Activated CD4-positive, alpha-beta T cell treated with anti-CD3 and anti-CD28 coated beads, Interleukin-2, amount 50 U/mL, for 48 hours (primary cell): Measurements from ENCODE around the gene B3GNT4.
"Not testable (repeated sequence)": the region's sequence is repeated elsewhere in the genome, so short reads cannot be mapped to it uniquely, and the experiment has no call there.

Experiments used
- DNase-seq, 2 experiments: peaks; one replicate each; pipeline ENCODE4 v3.0.0-alpha.2; 2020

Gene B3GNT4

GRCh38 chr12:122203301-122204166 lies at the start of gene B3GNT4:
TSS of gene B3GNT4 (plus strand) at chr12:122203709. CDS start at chr12:122204619, 910 bp downstream.
- DNase-seq, result peak; percentile 74 to 76

- DNase-seq, result no peak
Observed at GRCh38 chr12:122155705-122156104, 47.8 kb upstream of the B3GNT4 start.

GRCh38 chr12:122158700-122159285 lies 44.7 kb upstream of the B3GNT4 start:
- no peak for DNase-seq

DNA sequence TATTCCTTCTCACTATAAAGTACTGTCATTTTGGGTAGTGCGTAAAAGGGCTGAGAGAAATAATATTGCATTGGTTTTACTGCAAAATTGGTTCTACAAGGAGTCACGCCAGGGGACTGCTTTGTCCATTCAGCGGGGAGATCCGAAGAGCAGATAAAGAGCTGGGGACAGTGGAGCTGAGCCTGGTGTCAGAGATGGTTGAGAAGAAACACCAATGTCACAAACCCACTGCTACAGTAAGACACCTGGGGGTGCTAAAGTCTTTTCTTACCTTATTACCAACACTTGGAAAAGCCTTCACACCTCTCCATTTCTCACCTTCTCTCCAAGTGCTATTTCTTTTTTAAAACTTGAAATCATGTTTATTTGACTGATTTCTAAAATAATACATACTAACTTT lies 43.6 kb upstream of the B3GNT4 start:
- no peak for DNase-seq

GRCh38 chr12:122160761-122161160 lies 42.7 kb upstream of the B3GNT4 start:
- DNase-seq, result no peak

- DNase-seq, result no peak
Observed at GRCh38 chr12:122161682-122162081, 41.8 kb upstream of the B3GNT4 start.

DNA sequence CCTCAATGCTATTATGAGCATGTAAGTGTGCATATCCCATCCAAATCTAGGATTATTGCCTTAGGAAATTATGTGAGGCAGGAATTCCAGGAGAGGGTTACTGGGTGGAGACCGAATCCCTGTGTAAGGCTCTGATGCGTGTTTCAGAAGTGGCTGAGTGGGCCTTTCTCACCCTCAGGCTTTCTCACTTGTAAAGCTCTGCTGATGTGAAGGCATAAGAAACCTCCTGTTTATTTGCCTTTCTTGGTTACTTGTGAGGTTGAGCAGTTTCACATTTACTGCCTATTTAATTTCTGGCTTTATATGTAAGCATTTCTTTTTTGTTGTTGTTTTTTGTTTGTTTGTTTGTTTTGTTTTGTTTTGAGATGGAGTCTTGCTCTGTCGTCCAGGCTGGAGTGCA lies 40.5 kb upstream of the B3GNT4 start:
- no peak for DNase-seq

DNA sequence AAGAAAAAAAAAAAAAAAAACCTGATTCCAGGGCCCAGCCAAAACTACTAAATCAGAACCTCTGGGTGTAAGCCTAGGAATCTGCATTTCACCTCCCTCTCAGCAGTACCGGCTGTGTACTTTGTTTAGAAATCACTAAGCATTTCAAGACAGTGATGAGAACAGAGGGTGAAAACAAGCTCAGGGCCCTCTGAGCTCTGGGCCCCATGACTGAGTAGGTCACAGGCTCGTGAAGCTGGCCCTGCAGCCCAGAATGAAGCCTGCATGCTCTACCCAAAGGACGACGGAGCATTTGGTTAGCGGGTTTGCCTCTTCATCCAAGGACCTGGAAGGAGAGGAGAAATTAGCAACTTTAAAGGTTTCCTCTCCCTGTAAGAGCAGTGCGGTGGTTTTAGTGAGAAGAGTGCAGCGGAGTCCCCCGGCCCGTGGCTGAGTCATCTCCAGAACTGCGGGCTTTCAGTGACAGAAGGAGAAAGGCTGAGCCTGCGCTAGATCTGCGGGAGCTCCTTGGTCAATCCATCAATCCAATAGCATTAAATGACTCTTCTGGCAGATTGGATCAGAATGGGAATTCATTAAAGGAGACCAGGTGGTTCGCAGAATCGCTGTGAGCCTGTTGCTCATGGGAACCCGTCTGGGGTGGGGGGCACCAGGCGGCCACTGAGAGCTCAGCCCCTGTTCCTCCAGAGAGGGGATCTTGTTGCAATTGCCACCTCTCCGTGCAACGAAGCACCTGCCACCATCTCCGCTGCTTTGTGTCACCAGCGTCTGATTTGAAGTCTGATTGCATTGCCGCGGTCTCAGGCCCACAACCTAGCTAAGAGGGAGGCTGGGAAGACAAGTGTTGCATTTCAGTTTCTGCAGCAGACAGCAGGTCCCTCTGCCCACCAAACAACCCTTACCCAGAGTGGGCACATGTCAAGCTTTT lies 36.8 kb upstream of the B3GNT4 start:
- DNase-seq, result peak; percentile 67 to 79

- no peak for DNase-seq
Observed at GRCh38 chr12:122167356-122167925, 36.1 kb upstream of the B3GNT4 start.

- DNase-seq, result no peak
Observed at GRCh38 chr12:122168492-122168891, 35.0 kb upstream of the B3GNT4 start.

DNA sequence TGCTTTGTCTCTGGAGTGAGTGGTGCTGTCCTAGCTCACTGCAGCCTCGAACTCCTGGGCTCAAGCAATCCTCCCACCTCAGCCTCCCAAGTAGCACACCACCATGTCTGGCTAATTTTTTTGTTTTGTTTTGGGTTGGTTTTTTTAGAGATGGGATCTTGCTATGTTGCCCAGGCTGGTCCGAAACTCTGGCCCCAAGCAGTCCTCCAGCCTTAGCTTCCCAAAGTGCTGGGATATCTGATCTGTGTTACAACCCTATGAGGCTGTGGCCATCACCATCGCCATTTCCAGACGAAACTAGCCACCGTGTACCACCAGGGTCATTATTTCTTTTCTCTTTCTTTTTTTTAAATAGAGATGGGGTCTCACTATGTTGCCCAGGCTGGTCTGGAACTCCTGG lies 32.1 kb upstream of the B3GNT4 start:
- DNase-seq, result no peak

GRCh38 chr12:122172262-122172939 lies 31.1 kb upstream of the B3GNT4 start:
- DNase-seq, result no peak

DNA sequence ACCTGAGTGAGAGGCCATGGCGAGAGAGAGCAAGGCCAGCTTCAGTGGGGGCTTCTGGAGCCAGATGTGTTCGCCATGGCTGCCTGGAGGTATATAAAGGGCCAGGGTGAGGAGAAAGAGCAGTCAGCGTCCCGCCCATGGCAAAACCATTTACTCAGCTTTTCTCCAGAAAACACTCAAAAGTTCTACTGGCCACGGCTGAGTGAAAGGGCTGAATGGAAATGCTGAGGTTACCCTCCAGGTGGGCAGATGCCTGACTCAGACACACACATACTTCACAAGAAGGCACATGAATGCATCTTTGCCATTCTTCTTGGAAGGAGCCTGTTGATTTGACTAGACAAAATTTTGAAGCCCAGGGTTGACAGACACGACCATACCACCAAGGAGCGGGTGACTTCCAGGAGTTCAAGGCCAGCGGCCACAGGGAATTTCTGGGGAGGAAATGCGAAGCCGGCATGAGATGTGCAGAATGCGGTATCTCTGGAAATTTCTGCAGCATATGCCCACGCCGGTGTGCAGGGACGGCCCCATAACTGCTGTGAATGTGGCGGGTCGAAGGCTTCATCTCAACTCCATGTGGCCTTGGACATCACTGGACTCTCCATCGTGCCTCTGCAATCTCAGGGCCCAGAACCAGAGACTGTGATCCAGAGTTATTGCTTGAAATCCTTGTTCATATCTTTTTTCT lies 29.2 kb upstream of the B3GNT4 start, which contains the start of gene IL31:
TSS of gene IL31 (minus strand) at position 67 of the 691 bp plus-strand sequence. CDS start at position 18, 49 bp downstream.
- DNase-seq, result peak; percentile 17 to 41

DNA sequence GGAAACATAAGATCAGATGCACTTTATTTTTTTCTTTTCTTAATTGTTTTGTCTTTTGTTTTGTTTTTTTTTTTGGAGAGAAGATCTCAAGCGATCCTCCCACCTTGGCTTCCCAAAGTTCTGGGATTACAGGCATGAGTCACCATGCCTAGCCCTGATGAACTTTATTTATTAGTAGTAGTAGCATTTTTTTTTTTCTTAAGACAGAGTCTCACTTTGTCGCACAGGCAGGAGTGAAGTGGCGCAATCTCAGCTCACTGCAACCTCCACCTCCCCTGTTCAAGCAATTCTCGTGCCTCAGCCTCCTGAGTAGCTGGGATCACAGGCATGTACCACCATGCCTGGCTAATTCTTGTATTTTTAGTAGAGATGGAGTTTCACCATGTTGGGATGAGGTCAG lies 27.0 kb upstream of the B3GNT4 start:
- DNase-seq, result not testable (repeated sequence)

DNA sequence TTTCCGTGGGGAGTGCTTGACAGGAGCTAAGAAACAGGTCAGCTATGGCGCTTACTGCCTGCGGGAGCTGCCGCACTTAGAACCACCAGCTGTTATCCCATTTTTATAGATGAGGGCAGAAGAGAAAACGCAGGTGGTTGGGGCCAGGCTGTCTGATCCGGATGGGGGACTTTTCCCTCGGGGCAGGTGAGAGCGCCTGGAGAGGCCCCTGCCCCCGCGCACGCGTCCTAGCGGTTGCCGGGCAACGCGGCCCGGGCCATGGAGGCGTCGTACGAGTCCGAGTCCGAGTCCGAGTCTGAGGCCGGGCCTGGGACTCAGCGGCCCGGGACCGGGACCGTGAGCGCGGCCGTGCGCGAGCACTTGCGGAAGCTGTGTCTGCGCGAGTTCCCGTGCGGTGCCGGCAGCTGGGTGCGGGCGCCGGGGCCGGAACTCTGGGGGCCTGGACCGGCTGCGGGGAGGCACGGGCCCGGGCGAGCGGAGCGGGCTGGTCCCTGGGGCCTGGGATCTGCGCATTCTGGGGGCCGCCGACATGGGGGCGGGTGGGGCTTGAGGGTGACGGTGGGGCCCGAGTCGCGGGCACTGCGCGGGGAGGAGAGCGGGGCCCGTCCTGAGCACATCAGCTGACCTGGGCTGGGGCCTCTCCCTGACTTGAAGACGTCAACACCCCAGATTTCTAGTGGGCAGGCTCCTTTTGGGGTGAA lies 20.5 kb upstream of the B3GNT4 start, which contains the start of gene LRRC43:
TSS of gene LRRC43 (plus strand) at position 237 of the 701 bp plus-strand sequence. CDS start at position 259, 22 bp downstream.
- peak in 1 of 2 experiments; percentile 29 for DNase-seq

GRCh38 chr12:122183588-122183940 lies 19.9 kb upstream of the B3GNT4 start:
- DNase-seq, result no peak

DNA sequence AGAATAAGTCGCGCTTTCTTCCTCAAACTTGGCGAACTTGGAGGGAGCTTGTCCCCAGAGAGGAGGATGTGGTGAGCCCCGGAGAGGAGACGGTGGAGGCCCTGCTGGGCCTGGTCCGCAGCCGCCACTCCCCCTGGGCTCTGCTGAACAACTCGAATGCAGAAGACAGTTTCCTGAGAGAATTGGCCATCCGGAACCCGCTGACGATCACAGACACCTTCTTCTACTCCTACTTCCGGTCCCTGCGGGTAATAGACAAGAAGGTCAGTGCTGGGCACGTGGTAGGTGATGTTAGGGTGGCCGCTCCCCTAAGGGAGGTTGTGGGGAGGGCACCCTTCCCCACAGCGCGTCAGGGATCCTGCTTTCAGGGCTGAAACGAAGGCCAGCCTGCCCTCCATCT lies 19.0 kb upstream of the B3GNT4 start:
- DNase-seq, result no peak

GRCh38 chr12:122185079-122185478 lies 18.4 kb upstream of the B3GNT4 start:
- no peak for DNase-seq

DNA sequence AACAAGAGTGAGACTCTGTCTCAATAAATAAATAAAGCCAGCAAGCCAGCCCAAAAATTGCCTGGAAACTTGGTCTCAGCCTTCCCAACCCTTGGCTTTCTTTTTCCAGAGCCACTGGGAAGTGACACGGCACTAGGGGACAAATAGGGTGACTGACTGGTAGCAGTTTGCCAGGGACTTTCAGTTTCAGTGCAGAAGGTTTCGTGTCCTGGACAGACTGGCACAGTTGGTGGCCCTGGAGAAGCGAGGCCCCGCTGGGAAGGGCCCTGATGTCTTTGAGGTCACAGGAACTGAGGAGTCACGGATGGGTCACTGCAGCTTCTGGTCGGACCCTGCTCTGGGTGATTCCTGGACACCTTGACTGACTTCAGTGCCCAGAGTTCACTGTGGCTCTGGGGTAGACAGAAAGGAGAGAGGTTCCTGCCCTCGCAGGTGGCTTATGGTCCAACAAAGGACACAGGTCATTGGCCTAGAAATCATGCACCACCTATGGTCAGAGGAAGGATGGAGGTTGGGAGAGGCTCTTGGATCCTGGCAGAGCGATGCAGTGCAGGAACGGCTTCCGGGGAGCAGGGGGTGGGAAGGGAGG lies 17.9 kb upstream of the B3GNT4 start:
- no peak for DNase-seq

DNA sequence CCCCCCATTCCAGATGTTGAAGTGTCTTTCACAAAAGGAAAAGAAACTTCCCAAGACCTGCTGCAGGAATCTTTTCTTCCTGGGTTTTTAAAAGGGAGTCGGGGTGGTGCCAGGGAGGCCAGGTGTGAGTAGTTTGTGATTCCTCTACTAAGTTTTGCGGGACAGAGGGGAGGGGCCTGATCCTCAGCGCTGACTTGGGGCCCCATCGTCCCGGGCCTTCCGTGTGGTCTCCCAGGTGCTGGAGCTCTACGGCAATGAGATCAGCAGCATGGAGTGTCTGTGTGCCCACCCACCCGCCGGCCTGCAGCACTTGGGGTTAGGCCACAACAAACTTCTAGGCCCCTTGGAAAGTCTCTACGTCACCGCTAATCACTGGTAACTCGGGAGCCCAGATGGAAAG lies 16.0 kb upstream of the B3GNT4 start:
- DNase-seq, result no peak
